ENCODE results near the gene DACT3.
A peak's percentile ranks its signal among the peaks of the same experiment; 100 is the strongest.

The DACT3 gene

GRCh38 chr19:46661735-46662592 is 982 bp upstream of the DACT3 start:
- Histone ChIP-seq H3K14ac (ENCODE audit: low read length) (no peak overlapping the region), H3K4me3 (ENCODE audit: low read length in 2 of 2) (peak overlapping the region in 1 of 2 donors; percentile 28), H3K9me3 (replicated peaks in 1 of 2; ENCODE audit: control insufficient read depth in 2 of 2, insufficient read depth in 1 of 2, low read depth in 1 of 2, low read length in 2 of 2) (no peaks in the 10 kb centered on the region), H4K91ac (ENCODE audit: low read depth, low read length, poor library complexity) (no peak overlapping the region), H3K18ac (ENCODE audit: low read length) (no peak overlapping the region), H3K4me1 (ENCODE audit: control insufficient read depth in 2 of 2, insufficient read depth in 1 of 2, low read depth in 1 of 2, low read length in 2 of 2) (peaks cover 12 to 23% of the 10 kb centered on the region in 2 donors), H3K27ac (replicated peaks; ENCODE audit: low read length) (peak overlapping the region; percentile 3), H3K27me3 (ENCODE audit: control insufficient read depth in 3 of 3, insufficient read depth in 3 of 3, low read depth in 1 of 3, low read length in 3 of 3) (no peaks in the 10 kb centered on the region), H2BK12ac (ENCODE audit: low read length) (no peak overlapping the region), H4K8ac (ENCODE audit: low read depth, low read length) (no peak overlapping the region), H2BK5ac (ENCODE audit: low read length) (no peak overlapping the region), H2AK5ac (ENCODE audit: low read depth, low read length) (no peak overlapping the region), H2AFZ (ENCODE audit: low read length) (peak overlapping the region; percentile 11), H3K4ac (ENCODE audit: low read length) (no peak overlapping the region), H3K23ac (ENCODE audit: low read depth, low read length, poor library complexity) (no peak overlapping the region), H3K79me1 (ENCODE audit: low read depth, low read length) (no peaks in the 10 kb centered on the region), H3K9ac (ENCODE audit: low read depth, low read length, poor library complexity) (no peak overlapping the region), H2BK120ac (ENCODE audit: low read depth, low read length) (no peak overlapping the region), H3K4me2 (ENCODE audit: insufficient read depth, low read length, poor library complexity, severe bottlenecking) (peak overlapping the region; percentile 53), H3K36me3 (replicated peaks in 1 of 2; ENCODE audit: control insufficient read depth in 2 of 2, insufficient read depth in 2 of 2, low read length in 2 of 2) (no peaks in the 10 kb centered on the region), H2BK15ac (ENCODE audit: low read length) (no peak overlapping the region)
- no CpG with 5 or more reads among the region's 19 CpGs for WGBS, 2 donors (ENCODE audit: extremely low coverage in 2 of 2, insufficient read length in 2 of 2, insufficient replicate concordance in 1 of 2)
- DNase-seq (ENCODE audit: low spot score): peak; percentile 86

GRCh38 chr19:46660551-46661019 is 397 bp downstream of the DACT3 start:
- H2BK120ac ChIP-seq (ENCODE audit: low read depth, low read length): no peak overlapping the region
- H3K9ac ChIP-seq (ENCODE audit: low read depth, low read length, poor library complexity): peak overlapping the region; percentile 79
- H3K14ac ChIP-seq (ENCODE audit: low read length): no peak overlapping the region
- no peaks in the 10 kb centered on the region for H3K9me3 ChIP-seq (replicated peaks in 1 of 2; ENCODE audit: control insufficient read depth in 2 of 2, insufficient read depth in 1 of 2, low read depth in 1 of 2, low read length in 2 of 2)
- H3K79me1 ChIP-seq (ENCODE audit: low read depth, low read length): no peaks in the 10 kb centered on the region
- H3K18ac ChIP-seq (ENCODE audit: low read length): peak overlapping the region; percentile 83
- H4K8ac ChIP-seq (ENCODE audit: low read depth, low read length): no peak overlapping the region
- no peak overlapping the region for H2BK15ac ChIP-seq (ENCODE audit: low read length)
- no peaks in the 10 kb centered on the region for H3K27me3 ChIP-seq (ENCODE audit: control insufficient read depth in 3 of 3, insufficient read depth in 3 of 3, low read depth in 1 of 3, low read length in 3 of 3)
- H3K4me2 ChIP-seq (ENCODE audit: insufficient read depth, low read length, poor library complexity, severe bottlenecking): peak overlapping the region; percentile 92
- H2BK5ac ChIP-seq (ENCODE audit: low read length): no peak overlapping the region
- no peak overlapping the region for H3K27ac ChIP-seq (replicated peaks; ENCODE audit: low read length)
- H2AK5ac ChIP-seq (ENCODE audit: low read depth, low read length): peak overlapping the region; percentile 64
- peak overlapping the region; percentile 94 for H2AFZ ChIP-seq (ENCODE audit: low read length)
- no peak overlapping the region for H2BK12ac ChIP-seq (ENCODE audit: low read length)
- no CpG with 5 or more reads among the region's 40 CpGs for WGBS, 2 donors (ENCODE audit: extremely low coverage in 2 of 2, insufficient read length in 2 of 2, insufficient replicate concordance in 1 of 2)
- no peak for DNase-seq (ENCODE audit: low spot score)
- H3K4me1 ChIP-seq (ENCODE audit: control insufficient read depth in 2 of 2, insufficient read depth in 1 of 2, low read depth in 1 of 2, low read length in 2 of 2): peaks cover 12 to 23% of the 10 kb centered on the region in 2 donors
- peak overlapping the region; percentile 76 to 86 for H3K4me3 ChIP-seq (ENCODE audit: low read length in 2 of 2)
- H4K91ac ChIP-seq (ENCODE audit: low read depth, low read length, poor library complexity): no peak overlapping the region
- no peak overlapping the region for H3K23ac ChIP-seq (ENCODE audit: low read depth, low read length, poor library complexity)
- H3K36me3 ChIP-seq (replicated peaks in 1 of 2; ENCODE audit: control insufficient read depth in 2 of 2, insufficient read depth in 2 of 2, low read length in 2 of 2): no peaks in the 10 kb centered on the region
- H3K4ac ChIP-seq (ENCODE audit: low read length): no peak overlapping the region

GRCh38 chr19:46660008-46660517 is 919 bp downstream of the DACT3 start:
- Histone ChIP-seq H3K9me3 (replicated peaks in 1 of 2; ENCODE audit: control insufficient read depth in 2 of 2, insufficient read depth in 1 of 2, low read depth in 1 of 2, low read length in 2 of 2) (no peaks in the 10 kb centered on the region), H3K14ac (ENCODE audit: low read length) (no peak overlapping the region), H3K4me3 (ENCODE audit: low read length in 2 of 2) (peak overlapping the region; percentile 76 to 86), H3K4ac (ENCODE audit: low read length) (no peak overlapping the region), H2BK15ac (ENCODE audit: low read length) (no peak overlapping the region), H3K18ac (ENCODE audit: low read length) (peak overlapping the region; percentile 83), H4K91ac (ENCODE audit: low read depth, low read length, poor library complexity) (peak overlapping the region; percentile 56), H3K4me2 (ENCODE audit: insufficient read depth, low read length, poor library complexity, severe bottlenecking) (peak overlapping the region; percentile 92), H2AFZ (ENCODE audit: low read length) (peak overlapping the region; percentile 94), H3K27me3 (ENCODE audit: control insufficient read depth in 3 of 3, insufficient read depth in 3 of 3, low read depth in 1 of 3, low read length in 3 of 3) (no peaks in the 10 kb centered on the region), H3K79me1 (ENCODE audit: low read depth, low read length) (no peaks in the 10 kb centered on the region), H2BK12ac (ENCODE audit: low read length) (peak overlapping the region; percentile 63), H3K36me3 (replicated peaks in 1 of 2; ENCODE audit: control insufficient read depth in 2 of 2, insufficient read depth in 2 of 2, low read length in 2 of 2) (no peaks in the 10 kb centered on the region), H3K23ac (ENCODE audit: low read depth, low read length, poor library complexity) (peak overlapping the region; percentile 3), H3K4me1 (ENCODE audit: control insufficient read depth in 2 of 2, insufficient read depth in 1 of 2, low read depth in 1 of 2, low read length in 2 of 2) (peaks cover 12 to 24% of the 10 kb centered on the region in 2 donors), H3K27ac (replicated peaks; ENCODE audit: low read length) (peak overlapping the region; percentile 31), H4K8ac (ENCODE audit: low read depth, low read length) (no peak overlapping the region), H2BK5ac (ENCODE audit: low read length) (peak overlapping the region; percentile 78), H2AK5ac (ENCODE audit: low read depth, low read length) (peak overlapping the region; percentile 64), H2BK120ac (ENCODE audit: low read depth, low read length) (no peak overlapping the region), H3K9ac (ENCODE audit: low read depth, low read length, poor library complexity) (peak overlapping the region; percentile 38)
- no CpG with 5 or more reads among the region's 14 CpGs for WGBS, 2 donors (ENCODE audit: extremely low coverage in 2 of 2, insufficient read length in 2 of 2, insufficient replicate concordance in 1 of 2)
- DNase-seq (ENCODE audit: low spot score): peak; percentile 61
